Measurements from ENCODE around the gene FBXO31.

DNA sequence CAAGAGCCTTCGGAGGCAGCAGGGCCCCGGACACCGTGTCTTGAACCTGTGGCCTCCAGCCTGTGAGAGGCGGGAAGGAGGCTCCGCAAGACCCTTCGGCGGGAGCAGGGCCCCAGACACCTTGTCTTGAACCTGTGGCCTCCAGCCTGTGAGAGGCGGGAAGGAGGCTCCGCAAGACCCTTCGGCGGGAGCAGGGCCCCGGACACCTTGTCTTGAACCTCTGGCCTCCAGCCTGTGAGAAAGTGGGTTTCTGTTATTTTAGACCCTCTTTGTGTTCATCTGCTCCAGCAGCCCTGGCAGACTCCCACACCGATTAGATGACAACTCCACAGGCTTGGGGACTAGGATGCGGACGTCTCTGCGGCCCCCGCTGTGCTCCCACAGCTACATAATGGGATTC lies 30.0 kb downstream of the FBXO31 start:
- TF ChIP-seq TAF1 (IDR thresholded peaks at IDR 0.05; ENCODE audit: borderline replicate concordance, low read depth, low read length) (no peak), POLR2A (IDR thresholded peaks at IDR 0.05; ENCODE audit: low read depth, low read length) (no peak)

Data from GM12892 (cell line).